GM18873 (cell line): ENCODE results near the gene STAT6.
A peak's percentile ranks its signal among the peaks of the same experiment; 100 is the strongest.

Source experiments
- ATAC-seq: cut with Tn5 transposase; IDR thresholded peaks from one replicate; pipeline ENCODE4 v1.9.1; 2021; ENCODE audit warnings: mild to moderate bottlenecking, moderate library complexity, moderate number of reproducible peaks; ENCODE audit not compliant: unreplicated experiment, low FRiP score

Gene STAT6

GRCh38 chr12:57111031-57111734 lies at the start of gene STAT6:
TSS of gene STAT6 (minus strand) at chr12:57111362. CDS start at chr12:57108278, 3,084 bp downstream.
- peak; percentile 36 for ATAC-seq

GRCh38 chr12:57160741-57161140 lies 49.6 kb upstream of the STAT6 start:
- ATAC-seq: no peak

DNA sequence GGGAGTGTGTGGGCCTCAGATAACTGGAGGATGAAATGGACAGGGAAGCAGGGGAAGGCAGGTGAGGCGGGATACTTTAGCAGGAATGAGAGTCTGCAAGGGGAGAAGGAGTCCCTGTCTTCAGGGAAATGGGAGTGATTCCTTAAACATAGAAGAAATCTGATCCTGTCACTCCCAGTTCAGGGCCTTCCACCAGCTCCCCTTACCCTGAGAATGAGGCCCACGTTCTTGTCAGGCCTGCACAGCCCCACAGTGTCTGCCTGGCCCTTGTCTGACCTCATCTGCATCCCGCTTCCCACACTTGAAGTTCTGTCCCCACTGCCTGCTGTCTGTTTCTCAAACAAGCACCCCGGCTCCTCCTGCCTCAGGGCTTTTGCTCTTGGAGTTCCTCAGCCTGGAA lies 48.9 kb upstream of the STAT6 start:
- ATAC-seq: no peak

DNA sequence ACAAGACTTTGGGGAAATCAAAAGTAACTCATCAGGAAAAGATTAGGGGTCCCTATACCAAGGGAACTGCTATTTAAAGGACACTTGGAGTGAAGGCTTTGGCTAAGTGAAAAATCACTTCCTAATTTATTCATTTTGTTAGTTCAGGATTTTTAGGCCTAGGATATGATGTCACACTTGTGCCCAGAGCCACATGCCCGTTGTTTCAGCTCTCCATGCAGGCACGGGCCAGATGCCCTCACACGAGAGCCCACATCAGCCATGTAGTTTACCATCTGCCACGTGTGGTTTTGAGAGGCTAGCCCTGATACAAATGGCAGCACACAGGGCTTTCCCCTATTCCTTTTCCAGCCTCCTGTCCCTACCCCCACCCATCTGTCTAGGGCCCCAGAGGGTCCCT lies 48.1 kb upstream of the STAT6 start:
- no peak for ATAC-seq

DNA sequence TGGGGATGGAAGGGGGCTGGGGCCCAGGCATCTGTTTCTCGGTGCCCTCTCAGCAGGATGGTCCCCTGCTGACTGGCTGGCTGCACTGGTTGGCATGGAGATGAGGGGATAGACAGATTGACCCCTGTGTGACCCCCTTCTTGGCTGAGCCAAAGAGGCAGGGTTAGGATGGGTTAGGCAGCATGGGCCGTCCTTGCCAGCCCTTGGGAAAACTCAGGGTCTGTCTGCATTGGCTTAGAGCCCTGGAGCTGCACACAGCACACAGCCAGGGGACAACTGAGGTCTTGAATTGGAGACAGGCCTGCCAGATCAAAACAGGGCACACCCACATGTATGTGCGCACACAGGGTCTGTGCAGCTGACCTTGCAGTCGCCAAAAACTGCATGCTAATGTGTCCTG lies 47.5 kb upstream of the STAT6 start:
- no peak for ATAC-seq

DNA sequence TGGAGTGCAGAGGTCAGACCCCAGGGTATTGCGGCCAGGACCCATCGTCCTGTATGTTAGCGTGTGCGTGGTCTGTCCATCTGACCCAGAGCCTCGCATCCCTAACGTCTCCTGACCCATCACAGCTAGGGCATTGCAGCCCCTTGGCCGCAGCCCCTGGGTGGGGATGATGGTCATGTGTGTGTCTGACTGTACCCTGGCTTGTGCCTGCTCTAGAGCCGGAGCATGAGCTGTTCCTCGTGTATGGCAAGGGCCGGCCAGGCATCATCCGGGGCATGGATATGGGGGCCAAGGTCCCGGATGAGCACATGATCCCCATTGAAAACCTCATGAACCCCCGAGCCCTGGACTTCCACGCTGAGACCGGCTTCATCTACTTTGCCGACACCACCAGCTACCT lies 47.0 kb upstream of the STAT6 start:
- ATAC-seq: no peak

- no peak for ATAC-seq
Observed at GRCh38 chr12:57157588-57158173, 46.5 kb upstream of the STAT6 start.

GRCh38 chr12:57156701-57157403 lies 45.7 kb upstream of the STAT6 start:
- ATAC-seq: no peak

- ATAC-seq: no peak
Observed at GRCh38 chr12:57154804-57155434, 43.8 kb upstream of the STAT6 start.

DNA sequence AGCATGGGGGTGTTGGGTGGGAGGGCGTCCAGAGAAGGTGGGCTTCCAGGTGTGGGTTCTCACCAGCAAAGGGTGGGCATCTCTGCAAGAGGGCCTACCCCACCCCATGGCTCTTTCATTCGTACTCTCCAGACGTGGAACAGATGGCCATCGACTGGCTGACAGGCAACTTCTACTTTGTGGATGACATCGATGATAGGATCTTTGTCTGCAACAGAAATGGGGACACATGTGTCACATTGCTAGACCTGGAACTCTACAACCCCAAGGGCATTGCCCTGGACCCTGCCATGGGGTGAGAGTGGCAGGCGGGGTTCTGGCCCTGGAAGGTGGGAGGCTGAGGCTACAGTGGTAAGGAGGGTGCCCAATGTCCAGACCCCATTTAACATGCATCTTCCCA lies 42.9 kb upstream of the STAT6 start:
- ATAC-seq: no peak

DNA sequence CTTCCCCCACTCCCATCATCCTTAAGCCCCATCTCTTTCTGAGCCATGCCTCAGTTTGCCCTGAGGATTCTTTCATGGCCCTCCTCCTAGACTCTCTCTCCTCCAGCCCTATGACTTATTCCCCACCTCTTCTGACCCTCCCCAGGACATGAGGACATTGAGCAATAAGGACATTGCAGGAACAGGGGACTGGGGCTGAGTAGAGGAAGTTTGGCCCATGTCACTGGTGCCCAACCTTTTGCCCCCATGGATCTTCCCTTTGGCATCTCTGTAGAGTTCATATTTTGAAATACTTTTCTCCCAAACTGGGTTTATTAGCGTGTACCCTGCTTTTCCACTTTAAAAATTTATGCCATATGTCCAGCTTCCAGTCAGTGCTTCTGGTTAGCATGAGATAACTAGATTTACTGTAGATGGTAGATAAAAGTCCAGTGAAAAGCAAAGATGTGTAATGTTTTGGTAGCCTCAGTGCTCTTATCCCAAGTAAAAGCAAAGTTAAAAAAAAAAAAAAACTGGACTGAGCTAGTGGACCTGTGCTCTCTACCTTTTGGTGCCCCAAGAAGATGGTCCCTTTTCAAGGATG lies 42.3 kb upstream of the STAT6 start:
- no peak for ATAC-seq

DNA sequence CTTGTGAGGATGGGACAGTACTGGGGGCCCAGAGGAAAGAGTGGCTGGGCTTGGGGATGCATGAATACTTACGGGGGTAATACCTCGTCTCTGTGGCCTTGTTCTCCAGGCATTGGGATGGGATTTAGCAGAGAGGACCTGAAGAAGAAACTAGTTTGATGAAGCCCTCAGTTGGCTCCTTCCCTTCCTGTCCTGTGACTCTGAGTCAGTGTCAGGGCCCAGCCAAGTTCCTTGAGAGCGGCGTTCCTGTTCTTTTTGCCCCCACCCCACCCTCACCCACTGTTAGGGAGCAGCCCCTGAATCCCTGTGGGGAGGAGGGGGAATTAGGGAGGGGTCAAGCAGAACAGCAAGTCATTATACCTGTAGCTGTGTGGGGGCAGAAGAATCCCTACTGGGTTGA lies 41.5 kb upstream of the STAT6 start:
- ATAC-seq: no peak

- ATAC-seq: no peak
Observed at GRCh38 chr12:57151741-57152630, 40.8 kb upstream of the STAT6 start.

- ATAC-seq: no peak
Observed at GRCh38 chr12:57150400-57151000, 39.3 kb upstream of the STAT6 start.

GRCh38 chr12:57149245-57149900 lies 38.2 kb upstream of the STAT6 start:
- ATAC-seq: no peak

DNA sequence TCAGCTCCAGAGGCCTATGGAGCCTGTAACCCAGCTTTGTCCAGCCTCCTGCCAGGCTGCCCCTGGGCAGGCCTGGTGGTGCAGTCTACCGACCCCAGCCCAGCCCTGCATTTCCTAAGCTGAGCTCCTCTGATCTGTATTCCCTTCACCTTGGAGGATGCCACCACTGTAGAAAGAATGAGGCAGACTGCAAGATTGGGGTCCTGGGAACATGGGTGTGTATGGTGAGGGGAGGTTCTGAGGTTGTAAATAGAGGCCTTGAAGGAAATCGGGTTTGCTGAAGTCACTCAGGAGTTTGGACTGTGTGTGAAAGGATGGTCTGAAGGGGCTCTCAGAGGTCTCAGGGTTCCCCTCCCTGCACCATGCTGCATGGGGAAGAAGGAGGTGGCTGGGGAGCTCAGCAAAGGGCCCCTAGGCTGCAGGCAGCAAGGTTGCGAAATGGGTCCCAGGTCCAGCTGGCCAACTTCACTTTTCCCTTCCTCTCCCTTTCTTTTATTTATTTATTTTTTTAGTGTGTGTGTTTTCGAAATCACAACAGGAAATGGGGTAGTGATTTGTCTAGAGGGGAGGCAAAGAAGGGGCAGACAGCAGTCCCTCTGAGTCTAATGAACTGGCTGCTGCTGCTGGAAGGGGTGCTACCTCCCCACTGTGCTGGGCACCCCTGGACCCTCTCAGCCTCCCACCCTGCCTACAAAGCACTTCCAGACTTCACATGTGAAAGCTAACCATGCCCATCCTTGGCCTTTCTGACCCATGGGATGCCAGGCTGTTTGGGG lies 37.5 kb upstream of the STAT6 start:
- ATAC-seq: no peak

DNA sequence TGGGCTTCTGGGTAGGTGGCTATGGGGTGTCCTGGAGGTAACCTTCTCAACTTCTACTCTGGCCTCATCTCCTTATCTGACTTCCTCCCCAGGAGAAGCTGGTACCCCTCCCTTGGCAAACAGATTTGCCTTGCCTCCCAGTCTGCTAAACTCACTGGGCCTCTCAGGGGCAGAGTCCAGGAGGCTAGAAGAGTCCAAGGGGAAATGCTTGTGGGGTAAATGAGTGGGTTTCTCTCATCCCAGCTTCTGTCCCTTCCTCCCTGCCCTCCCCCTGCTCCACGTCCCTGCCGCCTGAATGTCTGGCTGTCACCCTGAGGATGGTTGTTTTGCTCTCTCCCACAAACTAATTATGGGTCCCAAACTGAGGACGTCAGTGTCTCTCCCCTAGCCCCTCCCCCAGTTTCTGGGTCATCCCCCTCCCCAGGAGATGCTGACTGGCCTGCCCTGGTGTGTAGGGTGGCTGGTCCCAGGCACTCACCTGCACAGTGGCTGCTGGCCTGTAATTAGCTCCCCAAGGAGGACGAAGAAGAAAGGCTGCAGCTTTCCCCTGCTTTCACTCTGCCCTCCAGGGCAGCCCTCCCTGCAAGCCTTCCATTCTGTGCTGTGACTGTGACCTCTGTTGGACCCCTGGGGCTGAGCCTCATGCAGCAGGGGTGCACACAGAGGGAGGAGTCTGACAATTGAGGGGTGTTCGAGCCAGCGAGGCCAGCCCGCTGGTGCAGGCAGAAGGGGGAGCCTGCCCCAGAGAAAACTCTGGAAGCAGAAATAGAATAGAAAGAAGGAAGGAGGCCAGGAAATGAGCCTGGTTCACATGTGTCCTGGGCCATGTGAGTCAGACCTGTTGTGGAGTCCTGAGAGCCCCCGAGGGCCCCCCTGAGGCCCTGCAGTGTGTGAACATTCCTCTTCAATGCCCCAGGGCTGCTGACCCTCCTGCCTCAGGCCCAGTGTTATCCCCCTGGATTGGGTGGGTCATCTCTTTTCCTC lies 36.1 kb upstream of the STAT6 start, which contains the start of gene LRP1-AS:
Gene LRP1-AS, minus strand, starts transcription at position 659 of the 984 bp plus-strand sequence.
- ATAC-seq: no peak
